ENCODE measurements around the gene HTR6. TPM values are rescaled to one million over a fixed set of nuclear protein-coding genes. Genes with fewer than 3 reads are reported as not detected.

HTR6 gene
- total RNA-seq, 1 experiment from 2014 or later: 0.10 TPM

- Histone ChIP-seq H3K27ac (ENCODE audit: low read length) (peak within 1 kb of the TSS; percentile 90), H3K36me3 (ENCODE audit: control insufficient read depth, insufficient read depth, low read length) (no peaks in the 10 kb centered on the region; the same call in 1 of the 2 replicates), H3K9me3 (ENCODE audit: control insufficient read depth, insufficient read depth, low read depth, low read length) (no peaks in the 10 kb centered on the region), H3K27me3 (ENCODE audit: control insufficient read depth, insufficient read depth, low read length) (no peaks in the 10 kb centered on the region), H3K4me3 (ENCODE audit: low read depth in 2 of 2, low read length in 2 of 2) (peak within 1 kb of the TSS; percentile 79 to 80), H3K4me1 (ENCODE audit: control insufficient read depth, insufficient read depth, low read length) (peaks cover 49% of the 10 kb centered on the region)
- TF ChIP-seq TCF7L2 (IDR thresholded peaks at IDR 0.05; ENCODE audit: low read depth, low read length): no peak
- TF ChIP-seq CTCF (IDR thresholded peaks at IDR 0.05): peak; percentile 13; the same call in 1 of the 2 replicates
- no peak for TF ChIP-seq REST (IDR thresholded peaks at IDR 0.05; ENCODE audit: insufficient read depth in 1 of 2, low read depth in 2 of 2, low read length in 1 of 2)
- TF ChIP-seq SIN3A (IDR thresholded peaks at IDR 0.05; ENCODE audit: borderline replicate concordance, insufficient read depth, low read depth, low read length): 0 out of 2 replicates have a peak, but pooled peaks have one; percentile 47
- TF ChIP-seq POLR2AphosphoS5 (IDR thresholded peaks at IDR 0.05; ENCODE audit: low read depth, low read length): 0 out of 2 replicates have a peak, but pooled peaks have one; percentile 33
- ChIA-PET CTCF (interaction anchor here (0.6 kb wide), 1 partner anchor 156 kb away, joined by 3 read pairs; no protein-coding TSS in a partner anchor), POLR2A (interaction anchor here (0.9 kb wide), 1 partner anchor 48 kb away, joined by 3 read pairs; no protein-coding TSS in a partner anchor)
- BruUV-seq (replicated peaks): no TSS peak
- intact Hi-C loops (cut with micrococcal nuclease; ENCODE audit: unreplicated experiment) (loop anchor here (10.0 kb wide), 1 partner anchor 199 kb away; no protein-coding TSS in a partner anchor), in situ Hi-C loops (cut with HindIII; ENCODE audit: low pct_unique_long_range_greater_than_20kb, low sequenced_read_pairs) (no loop called here)
- peak; percentile 87 for ATAC-seq
- DNase-seq (ENCODE audit: low read depth, low spot score): no peak
Observed at GRCh38 chr1:19643602-19644394, 20.9 kb upstream of the HTR6 start, which contains the start of gene NBL1. NBL1 (plus strand) TSS chr1:19644311; CDS start chr1:19655031, 10,720 bp downstream.

- Histone ChIP-seq H3K4me1 (ENCODE audit: control insufficient read depth, insufficient read depth, low read length) (peaks cover 49% of the 10 kb centered on the region), H3K27ac (ENCODE audit: low read length) (no peak overlapping the region), H3K36me3 (ENCODE audit: control insufficient read depth, insufficient read depth, low read length) (no peaks in the 10 kb centered on the region; the same call in 1 of the 2 replicates), H3K4me3 (ENCODE audit: low read depth in 2 of 2, low read length in 2 of 2) (peak overlapping the region; percentile 79 to 80), H3K27me3 (ENCODE audit: control insufficient read depth, insufficient read depth, low read length) (no peaks in the 10 kb centered on the region), H3K9me3 (ENCODE audit: control insufficient read depth, insufficient read depth, low read depth, low read length) (no peaks in the 10 kb centered on the region)
- DNase-seq (ENCODE audit: low read depth, low spot score): no peak
- BruUV-seq (replicated peaks): no TSS peak
- ATAC-seq: peak; percentile 19
- in situ Hi-C loops (cut with HindIII; ENCODE audit: low pct_unique_long_range_greater_than_20kb, low sequenced_read_pairs) (no loop called here), intact Hi-C loops (cut with micrococcal nuclease; ENCODE audit: unreplicated experiment) (loop anchor here (10.0 kb wide), 1 partner anchor 200 kb away; no protein-coding TSS in a partner anchor)
- ChIA-PET POLR2A (no interaction called here), CTCF (no interaction called here)
- TF ChIP-seq CTCF (IDR thresholded peaks at IDR 0.05) (no peak), SIN3A (IDR thresholded peaks at IDR 0.05; ENCODE audit: borderline replicate concordance, insufficient read depth, low read depth, low read length) (no peak), TCF7L2 (IDR thresholded peaks at IDR 0.05; ENCODE audit: low read depth, low read length) (no peak), REST (IDR thresholded peaks at IDR 0.05; ENCODE audit: insufficient read depth in 1 of 2, low read depth in 2 of 2, low read length in 1 of 2) (no peak), POLR2AphosphoS5 (IDR thresholded peaks at IDR 0.05; ENCODE audit: low read depth, low read length) (no peak)
Observed at GRCh38 chr1:19644395-19644680, 20.3 kb upstream of the HTR6 start.

All from Panc1 (cell line).